ENCODE data around the gene PLCB4.
"Not testable (repeated sequence)": the region's sequence is repeated elsewhere in the genome, so short reads cannot be mapped to it uniquely, and the experiment has no call there.

The PLCB4 gene

GRCh38 chr20:9348747-9349146, 279.9 kb downstream of the PLCB4 start:
- H3K4me3 ChIP-seq (ENCODE audit: low read depth, low read length): no peak overlapping the region

DNA sequence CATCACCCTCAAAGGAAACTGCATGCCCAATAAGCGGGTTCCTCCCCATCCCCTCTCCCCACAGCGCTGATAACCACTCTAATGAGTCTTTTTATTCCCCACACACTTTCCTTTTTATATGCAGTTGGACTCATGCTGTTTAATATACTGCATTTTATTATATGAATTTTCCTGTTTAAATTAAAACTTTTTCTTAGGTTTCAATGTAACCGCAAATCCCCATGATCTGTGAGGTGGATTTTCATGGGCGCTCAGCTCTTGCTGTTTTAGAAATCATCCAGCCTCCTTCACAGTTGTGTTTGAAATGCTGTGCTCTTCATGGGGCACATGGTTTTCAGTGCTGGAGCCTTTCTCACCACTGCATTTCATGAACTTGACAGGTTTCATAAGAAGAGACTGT, 280.4 kb downstream of the PLCB4 start:
- H3K4me3 ChIP-seq (ENCODE audit: low read depth, low read length): no peak overlapping the region

- H3K4me3 ChIP-seq (ENCODE audit: low read depth, low read length): no peak overlapping the region
Observed at GRCh38 chr20:9352739-9353138, 283.9 kb downstream of the PLCB4 start.

DNA sequence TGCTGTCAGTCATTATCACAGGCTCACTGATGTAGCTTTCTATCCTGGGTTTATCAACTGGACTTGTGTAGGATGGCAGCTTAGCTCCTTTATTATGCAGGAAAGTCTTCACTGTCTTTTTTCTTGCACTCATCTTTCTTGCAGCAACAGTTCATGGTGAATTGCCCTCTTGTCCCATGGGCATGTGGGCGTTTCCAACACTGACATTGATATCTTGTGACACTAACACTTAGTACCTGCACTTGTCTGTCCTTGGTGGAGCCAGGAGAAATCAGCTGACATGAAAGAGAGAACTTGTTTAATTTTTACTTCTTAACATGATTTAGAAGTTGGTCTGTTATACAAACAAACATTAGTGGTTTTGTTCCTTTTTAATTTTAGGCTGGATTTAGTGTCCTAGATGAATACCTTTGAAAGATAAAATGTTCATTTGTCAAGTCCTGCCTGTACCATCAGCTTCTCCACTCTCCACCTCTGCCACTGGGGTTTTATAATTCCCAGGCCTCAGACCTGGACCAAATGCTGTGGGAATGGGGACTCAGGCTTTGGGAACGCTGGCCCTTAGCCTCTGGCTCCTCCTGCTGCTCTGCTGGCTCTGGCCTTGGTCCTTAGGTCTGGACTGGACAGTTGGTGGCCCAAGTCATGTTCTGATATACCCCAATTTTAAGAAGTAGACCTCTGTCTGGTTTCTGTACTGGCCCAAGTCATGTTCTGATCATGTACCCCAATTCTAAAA, 284.5 kb downstream of the PLCB4 start:
- no peak overlapping the region for H3K4me3 ChIP-seq (ENCODE audit: low read depth, low read length)

- no peak overlapping the region for H3K4me3 ChIP-seq (ENCODE audit: low read depth, low read length)
Observed at GRCh38 chr20:9353916-9354276, 285.0 kb downstream of the PLCB4 start.

DNA sequence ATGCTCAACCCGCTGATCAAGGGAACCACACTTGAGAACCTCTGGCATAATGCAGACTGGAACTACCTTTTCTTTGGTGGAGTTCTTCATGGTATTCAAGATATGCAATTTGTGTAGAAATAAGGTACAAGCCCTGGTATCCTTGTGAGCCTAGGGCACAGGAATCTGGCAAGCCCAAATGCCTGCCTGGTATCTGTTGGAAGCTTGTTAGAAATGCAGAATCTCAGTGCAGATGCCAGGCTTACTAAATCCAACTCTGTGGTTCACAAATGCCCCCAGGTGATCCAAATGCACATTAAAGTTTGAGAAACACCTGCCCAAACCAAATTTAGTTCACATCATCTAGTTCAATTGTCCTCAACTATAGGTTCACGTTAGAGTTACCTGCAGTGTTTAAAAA, 285.7 kb downstream of the PLCB4 start:
- no peak overlapping the region for H3K4me3 ChIP-seq (ENCODE audit: low read depth, low read length)

DNA sequence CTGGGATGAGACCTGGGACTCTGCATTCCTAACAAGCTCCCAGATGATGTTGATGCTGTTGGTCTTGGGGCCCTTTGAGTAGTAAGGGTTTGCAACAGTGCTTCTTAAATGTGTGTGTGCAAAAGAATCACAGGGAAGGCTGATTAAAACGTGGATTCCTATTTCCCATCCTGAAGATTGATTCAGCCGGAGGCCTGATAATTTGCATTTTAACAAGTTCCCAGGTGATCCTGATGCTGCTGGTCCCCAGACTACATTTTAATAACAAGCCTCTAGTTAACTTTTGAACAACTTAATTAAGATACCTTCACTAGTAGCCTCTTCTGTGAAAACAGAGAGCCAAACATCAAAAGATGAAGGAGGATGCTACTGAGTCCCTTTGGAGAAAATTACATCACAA, 289.1 kb downstream of the PLCB4 start:
- no peak overlapping the region for H3K4me3 ChIP-seq (ENCODE audit: low read depth, low read length)

DNA sequence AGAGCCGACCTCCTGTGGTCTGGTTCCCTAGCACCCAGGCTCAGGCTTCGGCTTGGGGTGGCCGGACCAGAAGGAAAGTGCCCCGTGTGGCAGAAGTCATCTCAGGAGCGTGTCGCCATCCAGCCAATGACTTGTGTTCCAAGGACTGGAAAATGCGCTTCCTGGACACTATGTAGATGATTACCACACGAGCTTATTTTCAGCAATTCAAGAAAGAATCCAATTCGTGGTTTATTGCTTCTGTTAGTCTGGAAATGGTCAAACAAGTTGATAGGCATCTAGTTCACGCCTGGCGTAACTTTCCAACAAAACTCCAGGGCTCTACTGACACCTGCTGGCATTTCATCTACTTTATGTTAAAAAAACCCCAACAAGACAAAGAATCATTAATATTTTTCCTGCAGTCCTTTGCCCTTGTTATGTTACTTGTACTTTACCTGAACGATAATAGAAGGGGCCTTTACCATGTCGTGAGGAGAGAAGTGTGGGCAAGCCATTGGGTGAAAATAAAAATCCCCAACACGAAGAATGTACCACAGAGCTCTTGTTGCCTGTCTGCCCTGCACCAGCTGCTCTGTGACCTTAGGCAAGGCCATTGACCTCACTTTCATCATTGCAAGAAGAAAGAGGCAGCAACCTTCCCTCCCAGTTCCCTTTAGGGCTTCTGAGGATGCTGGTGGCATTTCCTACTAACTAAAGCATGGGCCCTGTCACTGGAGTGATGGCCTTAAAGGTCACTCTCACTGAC, 290.8 kb downstream of the PLCB4 start:
- no peak overlapping the region for H3K4me3 ChIP-seq (ENCODE audit: low read depth, low read length)

DNA sequence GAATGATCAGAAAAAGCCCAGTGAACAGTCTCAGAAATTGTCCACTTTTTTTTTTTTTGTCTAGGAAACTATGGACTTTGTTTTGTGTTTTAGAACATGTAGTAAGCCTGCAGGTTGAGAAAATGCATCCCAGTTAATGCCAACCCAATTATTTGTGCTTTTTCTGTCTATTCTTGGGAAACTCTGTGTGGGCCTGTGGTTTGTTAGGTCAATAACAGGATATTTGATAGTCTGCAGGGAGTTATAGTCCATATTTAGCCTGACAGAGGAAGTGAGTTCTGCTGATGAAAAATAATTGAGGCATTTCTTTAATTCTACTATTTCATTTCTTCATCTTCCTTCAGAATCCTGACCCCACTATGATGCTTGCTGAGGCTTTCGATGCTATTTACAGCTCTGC, 291.5 kb downstream of the PLCB4 start:
- no peak overlapping the region for H3K4me3 ChIP-seq (ENCODE audit: low read depth, low read length)

DNA sequence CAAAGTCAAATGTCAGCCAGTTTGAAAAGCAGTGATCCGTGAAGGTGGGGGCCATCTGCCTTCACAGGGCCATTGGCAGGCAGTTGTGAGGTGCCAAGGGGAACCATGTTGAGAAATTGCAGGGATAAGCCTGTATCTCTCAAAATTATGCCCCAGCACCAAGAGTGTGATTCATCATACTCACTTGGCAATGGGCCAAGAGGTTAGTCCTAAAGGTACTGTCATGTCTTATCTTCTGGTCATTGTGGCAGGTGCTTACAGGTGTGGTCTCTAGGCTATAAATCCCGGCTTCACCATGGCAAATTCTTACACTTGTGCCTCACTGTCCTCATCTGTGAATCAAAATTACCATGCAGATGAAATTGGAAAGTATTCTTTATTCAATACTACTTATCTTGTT, 294.8 kb downstream of the PLCB4 start:
- no peak overlapping the region for H3K4me3 ChIP-seq (ENCODE audit: low read depth, low read length)

GRCh38 chr20:9367328-9367727, 298.4 kb downstream of the PLCB4 start:
- H3K4me3 ChIP-seq (ENCODE audit: low read depth, low read length): no peak overlapping the region

- H3K4me3 ChIP-seq (ENCODE audit: low read depth, low read length): no peak overlapping the region
Observed at GRCh38 chr20:9367746-9368145, 298.9 kb downstream of the PLCB4 start.

- no peak overlapping the region for H3K4me3 ChIP-seq (ENCODE audit: low read depth, low read length)
Observed at GRCh38 chr20:9368893-9369292, 300.0 kb downstream of the PLCB4 start.

DNA sequence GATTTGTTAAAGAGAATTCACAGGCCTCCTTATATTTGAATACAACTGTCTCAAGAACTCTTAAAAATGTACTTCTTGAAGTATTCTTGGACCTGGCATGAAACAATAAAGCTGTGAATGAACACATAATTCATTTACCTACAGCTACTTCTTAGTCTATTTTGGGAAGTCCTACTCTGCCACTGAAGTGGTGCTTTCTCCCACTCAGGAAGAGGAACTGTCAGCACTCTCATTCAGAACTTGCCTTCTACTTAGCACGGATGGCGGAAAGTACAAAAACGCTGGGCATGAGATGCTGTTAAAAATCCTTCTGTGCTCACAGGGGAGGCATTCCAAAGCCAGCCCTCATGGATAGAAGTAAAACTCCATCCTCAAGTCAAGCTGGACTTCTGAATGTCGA, 300.7 kb downstream of the PLCB4 start:
- H3K4me3 ChIP-seq (ENCODE audit: low read depth, low read length): no peak overlapping the region

GRCh38 chr20:9374072-9374471, 305.2 kb downstream of the PLCB4 start:
- no peak overlapping the region for H3K4me3 ChIP-seq (ENCODE audit: low read depth, low read length)

- H3K4me3 ChIP-seq (ENCODE audit: low read depth, low read length): no peak overlapping the region
Observed at GRCh38 chr20:9374480-9374879, 305.6 kb downstream of the PLCB4 start.

DNA sequence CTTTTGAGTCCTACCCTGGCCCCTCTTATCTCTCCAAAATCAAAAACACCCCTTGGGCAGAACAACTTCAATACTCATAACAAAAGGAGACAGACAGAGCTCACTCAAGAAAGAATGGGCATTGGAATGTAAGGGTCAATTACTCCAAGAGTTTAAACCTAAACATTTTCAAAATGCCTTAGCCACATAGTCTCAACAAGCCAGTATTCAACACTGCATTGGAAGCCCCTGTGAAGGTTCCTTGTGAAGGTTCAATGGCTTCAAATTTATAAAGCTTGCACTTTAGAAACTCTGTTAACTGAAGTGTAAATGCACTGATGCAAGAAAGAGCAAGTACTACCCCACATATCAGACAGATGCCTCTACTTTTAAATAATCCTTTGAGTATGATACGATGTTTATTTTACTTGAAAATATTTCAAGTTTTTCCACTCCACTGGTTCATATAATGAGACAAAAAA, 306.4 kb downstream of the PLCB4 start:
- H3K4me3 ChIP-seq (ENCODE audit: low read depth, low read length): no peak overlapping the region

DNA sequence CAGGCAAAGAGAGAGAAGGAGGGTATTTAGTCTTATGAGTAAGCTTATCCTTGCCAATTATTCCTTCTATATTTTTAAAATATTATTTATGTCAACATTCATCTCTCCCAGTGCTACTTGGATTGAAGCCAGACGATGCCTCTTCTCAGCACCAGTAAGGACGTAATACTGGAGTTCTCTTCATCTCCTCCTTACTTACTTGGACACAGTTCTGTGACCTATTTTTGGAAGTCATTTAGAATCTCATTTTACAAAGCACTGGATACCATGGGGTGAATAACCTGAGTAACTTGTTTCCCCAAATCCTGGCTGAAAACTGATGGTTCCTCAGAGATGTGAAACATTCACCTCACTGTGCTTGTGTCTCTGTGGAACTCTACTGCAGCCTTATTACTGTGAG, 308.1 kb downstream of the PLCB4 start:
- no peak overlapping the region for H3K4me3 ChIP-seq (ENCODE audit: low read depth, low read length)

GRCh38 chr20:9385345-9386310, 316.7 kb downstream of the PLCB4 start:
- H3K4me3 ChIP-seq (ENCODE audit: low read depth, low read length): not testable (repeated sequence)

DNA sequence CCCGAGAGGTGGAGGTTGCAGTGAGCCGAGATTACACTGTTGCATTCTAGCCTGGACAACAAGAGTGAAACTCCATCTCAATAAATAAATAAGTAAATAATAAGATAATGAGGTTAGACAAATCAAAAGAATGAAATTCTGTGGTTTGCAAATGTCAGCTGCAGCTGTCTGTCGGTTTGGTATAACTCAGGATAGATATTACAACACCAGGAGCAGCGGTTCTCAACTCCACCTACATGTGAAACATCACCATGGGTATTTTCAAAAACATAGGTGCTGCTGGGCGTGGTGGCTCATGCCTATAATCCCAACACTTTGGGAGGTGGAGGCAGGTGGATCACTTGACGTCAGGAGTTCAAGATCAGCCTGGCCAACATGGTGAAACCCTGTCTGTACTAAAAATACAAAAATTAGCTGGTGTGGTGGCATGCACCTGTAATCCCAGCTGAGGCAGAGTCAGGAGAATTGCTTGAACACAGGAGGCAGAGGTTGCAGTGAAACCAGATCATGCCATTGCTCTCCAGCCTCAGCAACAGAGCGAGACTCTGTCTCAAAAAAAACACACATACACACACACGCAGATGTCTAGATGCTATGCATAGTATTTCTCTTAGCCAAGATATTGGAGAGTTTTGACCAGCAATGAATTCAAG, 319.4 kb downstream of the PLCB4 start:
- no peak overlapping the region for H3K4me3 ChIP-seq (ENCODE audit: low read depth, low read length)

DNA sequence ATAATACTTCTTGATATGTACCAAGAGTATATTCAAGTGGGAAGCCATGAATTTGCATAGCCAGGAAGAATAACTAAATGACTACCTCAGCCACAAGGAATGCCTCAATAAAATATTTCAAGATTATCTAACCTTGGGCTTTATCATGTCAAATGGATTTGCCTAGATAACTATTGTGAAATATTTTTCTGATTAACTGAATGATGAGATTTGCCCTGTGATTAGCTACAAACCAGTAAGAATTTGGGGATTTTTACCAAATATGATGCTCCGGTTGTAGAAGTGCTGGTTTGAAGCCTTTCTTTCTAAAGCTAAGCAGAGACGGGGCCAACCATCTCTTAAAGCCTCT, 319.9 kb downstream of the PLCB4 start:
- H3K4me3 ChIP-seq (ENCODE audit: low read depth, low read length): no peak overlapping the region

All from iPS-11a (cell line).